ENCODE measurements around the gene WNT4. TPM values are rescaled to one million over a fixed set of nuclear protein-coding genes. Genes with fewer than 3 reads are reported as not detected.
A peak's percentile ranks its signal among the peaks of the same experiment; 100 is the strongest.

The WNT4 gene
- polyA plus RNA-seq (2012; ENCODE audit: missing spikeins) = 0.49 TPM

GRCh38 chr1:22143065-22144033 lies at the start of gene WNT4:
Gene WNT4 (minus strand): TSS chr1:22143097. CDS start chr1:22142922, 175 bp downstream.
- TF ChIP-seq POLR2AphosphoS5 (IDR thresholded peaks at IDR 0.05; ENCODE audit: low read depth, low read length) (no peak), TAF1 (IDR thresholded peaks at IDR 0.05; ENCODE audit: borderline replicate concordance, low read depth, low read length) (no peak), POLR2A (IDR thresholded peaks at IDR 0.05; ENCODE audit: low read depth, low read length) (no peak)
- DNase-seq (ENCODE audit: insufficient read length) (peak; percentile 80), FAIRE-seq (peak; percentile 17)

GRCh38 chr1:22190731-22191130 lies 47.8 kb upstream of the WNT4 start:
- FAIRE-seq (no peak), DNase-seq (ENCODE audit: insufficient read length) (no peak)
- no peak for TF ChIP-seq POLR2A (IDR thresholded peaks at IDR 0.05; ENCODE audit: low read depth, low read length)
- no peak for TF ChIP-seq POLR2AphosphoS5 (IDR thresholded peaks at IDR 0.05; ENCODE audit: low read depth, low read length)
- no peak for TF ChIP-seq TAF1 (IDR thresholded peaks at IDR 0.05; ENCODE audit: borderline replicate concordance, low read depth, low read length)

- DNase-seq (ENCODE audit: insufficient read length) (no peak), FAIRE-seq (no peak)
- TF ChIP-seq POLR2AphosphoS5 (IDR thresholded peaks at IDR 0.05; ENCODE audit: low read depth, low read length) (no peak), TAF1 (IDR thresholded peaks at IDR 0.05; ENCODE audit: borderline replicate concordance, low read depth, low read length) (no peak), POLR2A (IDR thresholded peaks at IDR 0.05; ENCODE audit: low read depth, low read length) (no peak)
Observed at GRCh38 chr1:22190251-22190650, 47.4 kb upstream of the WNT4 start.

GRCh38 chr1:22189619-22190018 lies 46.7 kb upstream of the WNT4 start:
- DNase-seq (ENCODE audit: insufficient read length) = no peak
- TF ChIP-seq POLR2AphosphoS5 (IDR thresholded peaks at IDR 0.05; ENCODE audit: low read depth, low read length) (no peak), TAF1 (IDR thresholded peaks at IDR 0.05; ENCODE audit: borderline replicate concordance, low read depth, low read length) (no peak), POLR2A (IDR thresholded peaks at IDR 0.05; ENCODE audit: low read depth, low read length) (no peak)
- no peak for FAIRE-seq

- DNase-seq (ENCODE audit: insufficient read length) (no peak), FAIRE-seq (no peak)
- TF ChIP-seq TAF1 (IDR thresholded peaks at IDR 0.05; ENCODE audit: borderline replicate concordance, low read depth, low read length) (no peak), POLR2AphosphoS5 (IDR thresholded peaks at IDR 0.05; ENCODE audit: low read depth, low read length) (no peak), POLR2A (IDR thresholded peaks at IDR 0.05; ENCODE audit: low read depth, low read length) (no peak)
Observed at GRCh38 chr1:22188914-22189313, 46.0 kb upstream of the WNT4 start.

- FAIRE-seq (no peak), DNase-seq (ENCODE audit: insufficient read length) (no peak)
- TF ChIP-seq POLR2A (IDR thresholded peaks at IDR 0.05; ENCODE audit: low read depth, low read length) = no peak
- no peak for TF ChIP-seq TAF1 (IDR thresholded peaks at IDR 0.05; ENCODE audit: borderline replicate concordance, low read depth, low read length)
- TF ChIP-seq POLR2AphosphoS5 (IDR thresholded peaks at IDR 0.05; ENCODE audit: low read depth, low read length) = no peak
Observed at GRCh38 chr1:22188436-22188835, 45.5 kb upstream of the WNT4 start.

- TF ChIP-seq POLR2AphosphoS5 (IDR thresholded peaks at IDR 0.05; ENCODE audit: low read depth, low read length) = no peak
- TF ChIP-seq POLR2A (IDR thresholded peaks at IDR 0.05; ENCODE audit: low read depth, low read length) = no peak
- no peak for TF ChIP-seq TAF1 (IDR thresholded peaks at IDR 0.05; ENCODE audit: borderline replicate concordance, low read depth, low read length)
- FAIRE-seq (no peak), DNase-seq (ENCODE audit: insufficient read length) (no peak)
Observed at GRCh38 chr1:22186311-22186710, 43.4 kb upstream of the WNT4 start.

GRCh38 chr1:22184892-22185612 lies 42.2 kb upstream of the WNT4 start:
- FAIRE-seq (no peak), DNase-seq (ENCODE audit: insufficient read length) (no peak)
- TF ChIP-seq POLR2AphosphoS5 (IDR thresholded peaks at IDR 0.05; ENCODE audit: low read depth, low read length) (no peak), TAF1 (IDR thresholded peaks at IDR 0.05; ENCODE audit: borderline replicate concordance, low read depth, low read length) (no peak), POLR2A (IDR thresholded peaks at IDR 0.05; ENCODE audit: low read depth, low read length) (no peak)

- no peak for TF ChIP-seq TAF1 (IDR thresholded peaks at IDR 0.05; ENCODE audit: borderline replicate concordance, low read depth, low read length)
- TF ChIP-seq POLR2AphosphoS5 (IDR thresholded peaks at IDR 0.05; ENCODE audit: low read depth, low read length) = no peak
- TF ChIP-seq POLR2A (IDR thresholded peaks at IDR 0.05; ENCODE audit: low read depth, low read length) = no peak
- no peak for DNase-seq (ENCODE audit: insufficient read length)
- FAIRE-seq = no peak
Observed at GRCh38 chr1:22184454-22184853, 41.6 kb upstream of the WNT4 start.

- FAIRE-seq = no peak
- no peak for TF ChIP-seq POLR2A (IDR thresholded peaks at IDR 0.05; ENCODE audit: low read depth, low read length)
- TF ChIP-seq TAF1 (IDR thresholded peaks at IDR 0.05; ENCODE audit: borderline replicate concordance, low read depth, low read length) = no peak
- TF ChIP-seq POLR2AphosphoS5 (IDR thresholded peaks at IDR 0.05; ENCODE audit: low read depth, low read length) = no peak
- no peak for DNase-seq (ENCODE audit: insufficient read length)
Observed at GRCh38 chr1:22182715-22183114, 39.8 kb upstream of the WNT4 start.

- DNase-seq (ENCODE audit: insufficient read length) (no peak), FAIRE-seq (no peak)
- TF ChIP-seq TAF1 (IDR thresholded peaks at IDR 0.05; ENCODE audit: borderline replicate concordance, low read depth, low read length) (no peak), POLR2A (IDR thresholded peaks at IDR 0.05; ENCODE audit: low read depth, low read length) (no peak), POLR2AphosphoS5 (IDR thresholded peaks at IDR 0.05; ENCODE audit: low read depth, low read length) (no peak)
Observed at GRCh38 chr1:22179197-22179803, 36.4 kb upstream of the WNT4 start.
